Erythroblast (primary cell): ENCODE results near the gene ERBB4.

Experiments
- DNase-seq, 2 experiments: peaks; one replicate each; lab custom pipeline; 2025; lab: John Stamatoyannopoulos, UW
- GATA1 ChIP-seq: IDR thresholded peaks from 2 replicates; pipeline ENCODE4 v1.6.1; 2011; ENCODE audit warnings: low read depth, mild to moderate bottlenecking, control low read depth, low read length, moderate library complexity
- POLR2A ChIP-seq: IDR thresholded peaks from 2 replicates; pipeline ENCODE4 v1.6.1; 2011; ENCODE audit warnings: mild to moderate bottlenecking, low read length

The ERBB4 gene

GRCh38 chr2:211963969-211964368 lies 574.6 kb downstream of the ERBB4 start:
- DNase-seq: no peak
- TF ChIP-seq GATA1: no peak
- TF ChIP-seq POLR2A: no peak

GRCh38 chr2:211957799-211958198 lies 580.8 kb downstream of the ERBB4 start:
- TF ChIP-seq POLR2A: no peak
- no peak for TF ChIP-seq GATA1
- DNase-seq: no peak

- TF ChIP-seq POLR2A (no peak), GATA1 (no peak)
- no peak for DNase-seq
Measured at GRCh38 chr2:211955648-211956047, 583.0 kb downstream of the ERBB4 start.

- DNase-seq: no peak
- no peak for TF ChIP-seq GATA1
Measured at GRCh38 chr2:211948932-211949331, 589.7 kb downstream of the ERBB4 start.

GRCh38 chr2:211946960-211947359 lies 591.6 kb downstream of the ERBB4 start:
- no peak for DNase-seq

GRCh38 chr2:211944572-211944971 lies 594.0 kb downstream of the ERBB4 start:
- TF ChIP-seq POLR2A: no peak
- TF ChIP-seq GATA1: no peak
- no peak for DNase-seq

More at GRCh38 chr2:211946960-211947359, 591.6 kb downstream of the ERBB4 start:
- TF ChIP-seq POLR2A (no peak), GATA1 (no peak)

GRCh38 chr2:211942153-211942552 lies 596.4 kb downstream of the ERBB4 start:
- no peak for TF ChIP-seq POLR2A
- TF ChIP-seq GATA1: no peak

GRCh38 chr2:211941216-211941747 lies 597.3 kb downstream of the ERBB4 start:
- DNase-seq: no peak

More at GRCh38 chr2:211942153-211942552, 596.4 kb downstream of the ERBB4 start:
- DNase-seq: no peak

GRCh38 chr2:211939177-211939576 lies 599.4 kb downstream of the ERBB4 start:
- no peak for TF ChIP-seq GATA1
- no peak for TF ChIP-seq POLR2A
- no peak for DNase-seq

More at GRCh38 chr2:211941216-211941747, 597.3 kb downstream of the ERBB4 start:
- no peak for TF ChIP-seq GATA1

- no peak for TF ChIP-seq GATA1
- DNase-seq: no peak
Measured at GRCh38 chr2:211934811-211935210, 603.8 kb downstream of the ERBB4 start.

- no peak for TF ChIP-seq GATA1
- no peak for TF ChIP-seq POLR2A
Measured at GRCh38 chr2:211931314-211931713, 607.3 kb downstream of the ERBB4 start.

GRCh38 chr2:211930331-211930730 lies 608.3 kb downstream of the ERBB4 start:
- TF ChIP-seq GATA1 (no peak), POLR2A (no peak)
- no peak for DNase-seq

More at GRCh38 chr2:211931314-211931713, 607.3 kb downstream of the ERBB4 start:
- DNase-seq: no peak

- DNase-seq: no peak
- TF ChIP-seq GATA1: no peak
- TF ChIP-seq POLR2A: no peak
Measured at GRCh38 chr2:211928201-211928600, 610.4 kb downstream of the ERBB4 start.

GRCh38 chr2:211923019-211923418 lies 615.6 kb downstream of the ERBB4 start:
- TF ChIP-seq GATA1: no peak
- no peak for TF ChIP-seq POLR2A
- DNase-seq: no peak

GRCh38 chr2:211903961-211904360 lies 634.6 kb downstream of the ERBB4 start:
- TF ChIP-seq POLR2A (no peak), GATA1 (no peak)
- no peak for DNase-seq
